Mononuclear cell (primary cell): Measurements from ENCODE around the gene LPGAT1. TPM values are rescaled to one million over a fixed set of nuclear protein-coding genes. Genes with fewer than 3 reads are reported as not detected.
"Not testable (repeated sequence)": the region's sequence is repeated elsewhere in the genome, so short reads cannot be mapped to it uniquely, and the experiment has no call there.

Experiments used
- H3K27me3 ChIP-seq: 2 replicates; pipeline ENCODE4 v1.6.0; 2011; ENCODE audit warnings: low read length, control low read depth; ENCODE audit not compliant: insufficient read depth
- H3K4me1 ChIP-seq: 2 replicates; pipeline ENCODE4 v1.5.1; 2011; ENCODE audit warnings: mild to moderate bottlenecking, low read length, control low read depth; ENCODE audit not compliant: insufficient read depth
- H3K4me3 ChIP-seq: 2 replicates; pipeline ENCODE4 v1.5.1; 2011; ENCODE audit warnings: mild to moderate bottlenecking, low read length, moderate library complexity
- H3K9me3 ChIP-seq: 2 replicates; pipeline ENCODE4 v1.5.1; 2011; ENCODE audit warnings: low read depth, mild to moderate bottlenecking, control low read depth, low read length
- total RNA-seq: library from RNA; depleted of rRNA; stranded (reverse); fragments of >200 nt; gene quantifications from one replicate; pipeline ENCODE4 v1.2.3, GENCODE V29; 2012

LPGAT1 gene, protein sequence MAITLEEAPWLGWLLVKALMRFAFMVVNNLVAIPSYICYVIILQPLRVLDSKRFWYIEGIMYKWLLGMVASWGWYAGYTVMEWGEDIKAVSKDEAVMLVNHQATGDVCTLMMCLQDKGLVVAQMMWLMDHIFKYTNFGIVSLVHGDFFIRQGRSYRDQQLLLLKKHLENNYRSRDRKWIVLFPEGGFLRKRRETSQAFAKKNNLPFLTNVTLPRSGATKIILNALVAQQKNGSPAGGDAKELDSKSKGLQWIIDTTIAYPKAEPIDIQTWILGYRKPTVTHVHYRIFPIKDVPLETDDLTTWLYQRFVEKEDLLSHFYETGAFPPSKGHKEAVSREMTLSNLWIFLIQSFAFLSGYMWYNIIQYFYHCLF
- total RNA-seq: 35.4 TPM

DNA sequence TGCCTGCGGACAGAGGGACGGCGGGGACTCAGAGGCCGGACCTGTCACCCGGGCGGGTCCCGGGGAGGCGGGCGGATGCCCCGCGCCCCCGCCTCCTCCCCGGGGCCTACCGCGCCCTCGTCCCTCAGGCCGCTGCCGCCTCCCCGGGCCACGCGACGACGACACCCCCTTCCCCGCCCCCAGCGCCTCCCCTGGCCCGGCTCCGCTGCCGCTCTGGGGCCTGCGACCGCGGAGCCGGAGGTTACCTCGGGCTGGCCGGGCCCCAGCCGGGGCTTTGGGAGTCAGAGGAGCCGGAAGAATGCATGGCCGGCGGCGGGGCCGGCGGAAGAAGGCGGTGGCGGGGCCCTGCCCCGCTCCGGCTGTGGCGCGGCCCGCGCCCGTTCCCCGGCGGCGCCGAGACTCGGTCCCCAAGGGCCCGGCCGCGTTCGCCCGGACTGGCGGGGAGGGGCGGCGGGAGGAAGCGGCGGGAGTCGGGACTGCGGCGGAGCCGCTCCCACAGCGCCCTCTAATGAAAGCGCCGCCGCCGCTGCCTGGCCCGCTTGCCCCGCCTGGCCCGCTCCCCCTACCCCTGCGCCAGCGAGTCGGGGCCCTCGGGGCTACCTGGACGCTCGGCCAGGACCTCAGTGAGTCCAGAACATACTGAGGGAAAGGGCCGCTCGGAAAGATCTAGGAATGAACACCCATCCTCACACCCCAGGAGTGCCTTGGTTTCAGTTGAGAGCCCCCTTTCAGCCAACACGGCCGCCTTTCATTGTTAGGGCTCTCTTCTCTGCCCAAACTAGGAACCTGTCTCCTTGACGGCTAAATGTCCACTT is at the start of gene LPGAT1:
TSS of gene LPGAT1 (minus strand) at position 436 of the 815 bp plus-strand sequence. CDS start 1,467 bp downstream, outside the sequence.
- Histone ChIP-seq H3K4me1 (peaks cover 63% of the 10 kb centered on the region), H3K4me3 (peak within 1 kb of the TSS; percentile 69), H3K9me3 (no peaks in the 10 kb centered on the region), H3K27me3 (no peaks in the 10 kb centered on the region)

DNA sequence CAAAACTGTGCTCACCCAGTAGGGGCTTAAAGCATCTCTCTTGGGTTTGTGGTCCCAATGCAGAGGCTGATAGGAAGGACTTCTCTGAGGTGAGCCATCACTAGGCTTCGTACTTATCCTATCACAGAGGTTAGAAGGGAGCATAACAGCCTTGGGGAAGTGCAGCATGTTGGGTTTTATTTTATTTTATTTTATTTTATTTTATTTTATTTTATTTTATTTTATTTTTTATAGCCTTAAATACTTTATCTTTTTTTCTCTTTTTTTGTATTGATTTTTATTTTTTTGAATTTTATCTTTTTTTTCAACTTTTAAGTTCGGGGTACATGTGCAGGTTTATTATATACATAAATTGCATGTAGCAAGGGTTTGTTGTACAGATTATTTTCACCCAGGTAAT is 48.9 kb upstream of the LPGAT1 start:
- H3K27me3 ChIP-seq: no peaks in the 10 kb centered on the region
- no peak overlapping the region for H3K4me3 ChIP-seq
- H3K4me1 ChIP-seq: no peaks in the 10 kb centered on the region
- no peaks in the 10 kb centered on the region for H3K9me3 ChIP-seq

GRCh38 chr1:211876851-211877590 is 46.5 kb upstream of the LPGAT1 start:
- Histone ChIP-seq H3K4me3 (no peak overlapping the region), H3K9me3 (no peaks in the 10 kb centered on the region)

GRCh38 chr1:211875541-211875940 is 45.0 kb upstream of the LPGAT1 start:
- no peaks in the 10 kb centered on the region for H3K4me1 ChIP-seq
- H3K4me3 ChIP-seq: no peak overlapping the region
- no peaks in the 10 kb centered on the region for H3K27me3 ChIP-seq
- H3K9me3 ChIP-seq: no peaks in the 10 kb centered on the region

More at GRCh38 chr1:211876851-211877590, 46.5 kb upstream of the LPGAT1 start:
- Histone ChIP-seq H3K4me1 (no peaks in the 10 kb centered on the region), H3K27me3 (no peaks in the 10 kb centered on the region)

GRCh38 chr1:211874521-211875347 is 44.2 kb upstream of the LPGAT1 start:
- H3K4me3 ChIP-seq: no peak overlapping the region
- no peaks in the 10 kb centered on the region for H3K4me1 ChIP-seq
- no peaks in the 10 kb centered on the region for H3K27me3 ChIP-seq
- no peaks in the 10 kb centered on the region for H3K9me3 ChIP-seq

- H3K9me3 ChIP-seq, H3K4me3 ChIP-seq, H3K4me1 ChIP-seq, H3K27me3 ChIP-seq: not testable (repeated sequence)
Observed at GRCh38 chr1:211873731-211874130, 43.2 kb upstream of the LPGAT1 start.

GRCh38 chr1:211870156-211870555 is 39.6 kb upstream of the LPGAT1 start:
- Histone ChIP-seq H3K27me3 (no peaks in the 10 kb centered on the region), H3K9me3 (no peaks in the 10 kb centered on the region), H3K4me1 (no peaks in the 10 kb centered on the region), H3K4me3 (no peak overlapping the region)

DNA sequence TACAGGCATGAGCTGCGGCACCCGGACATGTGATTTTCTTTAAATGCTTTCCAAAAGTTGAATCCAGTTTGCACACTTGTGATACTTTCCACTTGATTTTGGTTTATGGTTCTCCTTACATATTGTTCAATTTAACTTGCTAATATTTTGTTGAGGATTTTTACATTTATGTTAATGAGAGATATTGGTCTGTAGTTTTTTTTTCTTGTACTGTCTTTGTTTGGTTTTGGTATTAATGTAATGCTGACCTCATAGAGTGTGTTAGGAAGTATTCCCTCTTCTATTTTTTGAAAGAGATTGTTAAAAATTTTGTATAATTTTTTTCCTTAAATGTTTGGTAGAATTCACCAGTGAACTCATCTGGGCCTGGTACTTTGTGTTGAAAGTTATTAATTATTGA is 34.6 kb upstream of the LPGAT1 start:
- Histone ChIP-seq H3K27me3 (no peaks in the 10 kb centered on the region), H3K4me3 (no peak overlapping the region), H3K4me1 (no peaks in the 10 kb centered on the region), H3K9me3 (no peaks in the 10 kb centered on the region)

DNA sequence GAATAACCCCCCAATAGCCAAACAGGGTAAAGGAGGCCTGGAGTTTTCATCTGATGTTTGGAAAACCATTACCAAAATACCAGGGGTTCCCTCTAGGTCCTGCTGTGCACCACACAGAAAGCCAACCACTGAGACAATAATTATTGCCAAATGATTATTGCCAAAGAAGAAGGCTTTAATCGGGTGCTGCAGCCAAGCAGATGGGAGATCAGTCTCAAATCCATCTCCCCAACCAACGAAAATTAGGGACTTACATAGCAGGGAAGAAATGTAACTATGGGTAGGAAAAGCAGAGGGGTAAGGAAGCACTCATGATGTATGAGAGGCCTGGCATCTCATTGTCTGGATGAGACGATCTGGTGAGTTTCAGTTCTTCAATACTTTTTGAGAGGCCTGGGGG is 28.8 kb upstream of the LPGAT1 start:
- Histone ChIP-seq H3K27me3 (no peaks in the 10 kb centered on the region), H3K4me3 (no peak overlapping the region), H3K4me1 (no peaks in the 10 kb centered on the region), H3K9me3 (peaks cover 7% of the 10 kb centered on the region)

GRCh38 chr1:211851174-211851573 is 20.6 kb upstream of the LPGAT1 start:
- no peaks in the 10 kb centered on the region for H3K4me1 ChIP-seq
- H3K27me3 ChIP-seq: no peaks in the 10 kb centered on the region
- no peak overlapping the region for H3K4me3 ChIP-seq
- no peaks in the 10 kb centered on the region for H3K9me3 ChIP-seq

DNA sequence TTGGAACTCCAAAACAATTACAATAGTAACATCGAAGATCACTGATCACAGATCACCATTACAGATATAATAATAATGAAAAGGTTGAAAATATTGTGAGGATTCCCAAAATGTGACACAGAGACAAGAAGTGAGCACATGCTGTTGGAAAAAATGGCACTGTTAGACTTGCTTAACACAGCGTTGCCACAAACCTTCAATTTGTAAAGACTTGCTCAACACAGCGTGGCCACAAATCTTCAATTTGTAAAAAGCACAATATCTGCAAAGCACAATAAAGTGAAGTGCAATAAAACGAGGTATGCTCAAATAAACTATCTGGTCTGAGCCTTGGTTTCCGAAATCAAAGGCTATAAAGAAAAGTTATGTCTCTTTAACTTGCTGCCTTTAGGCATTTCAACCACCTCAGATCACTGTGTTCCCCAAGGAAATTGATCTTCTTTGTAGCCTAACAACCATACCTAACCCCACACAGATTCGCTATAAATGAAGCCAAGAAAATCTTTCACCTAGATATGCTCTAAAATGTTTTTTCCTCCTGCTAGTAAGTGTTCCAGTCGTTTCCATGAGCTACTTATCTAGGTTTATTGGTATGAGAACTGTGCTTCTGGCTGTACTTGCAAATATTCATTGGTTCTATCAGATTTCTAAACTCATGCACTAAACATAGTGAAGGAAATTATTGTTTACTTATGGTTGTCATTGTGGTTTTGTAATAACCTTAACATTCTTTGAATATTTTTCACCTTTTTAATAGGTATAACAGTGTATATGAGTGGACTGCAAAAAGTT is 13.1 kb upstream of the LPGAT1 start:
- Histone ChIP-seq H3K4me1 (peaks cover 11% of the 10 kb centered on the region), H3K27me3 (no peaks in the 10 kb centered on the region), H3K9me3 (no peaks in the 10 kb centered on the region), H3K4me3 (no peak overlapping the region)

- H3K27me3 ChIP-seq: no peaks in the 10 kb centered on the region
- peaks cover 11% of the 10 kb centered on the region for H3K4me1 ChIP-seq
- no peaks in the 10 kb centered on the region for H3K9me3 ChIP-seq
- no peak overlapping the region for H3K4me3 ChIP-seq
Observed at GRCh38 chr1:211843018-211843417, 12.5 kb upstream of the LPGAT1 start.

DNA sequence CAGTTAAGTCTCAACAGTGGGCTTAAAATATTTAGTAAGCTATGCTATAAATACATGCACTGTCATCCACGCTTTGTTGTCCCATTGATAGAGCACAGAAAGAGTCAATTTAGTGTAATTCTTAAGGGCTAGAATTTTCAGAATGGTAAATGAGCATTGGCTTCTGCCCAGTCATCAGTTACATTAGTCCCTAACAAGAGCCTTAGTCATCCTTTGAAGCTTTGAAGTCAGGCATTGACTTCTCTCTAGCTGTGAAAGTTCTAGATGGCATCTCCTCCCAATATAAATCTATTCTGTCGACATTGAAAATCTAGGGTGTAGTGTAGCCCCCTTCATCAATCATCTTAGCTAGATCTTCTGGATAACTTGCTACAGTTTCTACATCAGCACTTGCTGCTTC is 12.0 kb upstream of the LPGAT1 start:
- no peaks in the 10 kb centered on the region for H3K9me3 ChIP-seq
- H3K27me3 ChIP-seq: no peaks in the 10 kb centered on the region
- no peak overlapping the region for H3K4me3 ChIP-seq
- peaks cover 11% of the 10 kb centered on the region for H3K4me1 ChIP-seq

GRCh38 chr1:211839106-211839505 is 8.5 kb upstream of the LPGAT1 start:
- Histone ChIP-seq H3K4me1 (peaks cover 14% of the 10 kb centered on the region), H3K27me3 (no peaks in the 10 kb centered on the region), H3K9me3 (no peaks in the 10 kb centered on the region), H3K4me3 (no peak overlapping the region)
